Activated CD4-positive, alpha-beta memory T cell treated with anti-CD3 and anti-CD28 coated beads, Interleukin-2, amount 10 ng/mL, durations not matched to agents 7 days and 5 days (primary cell): ENCODE data around the gene UGT1A4. TPM values are rescaled to one million over a fixed set of nuclear protein-coding genes. Genes with fewer than 3 reads are reported as not detected.
"Not testable (repeated sequence)": the region's sequence is repeated elsewhere in the genome, so short reads cannot be mapped to it uniquely, and the experiment has no call there.

Experiments
- CTCF ChIA-PET: fragments of 350-600 bp; sonication (Branson Sonifier 250); formaldehyde crosslinking; loops from one replicate; lab custom pipeline; 2021; ENCODE audit warnings: antibody characterized with exemption, inconsistent platforms; lab: Charles Lee
- POLR2A ChIA-PET: fragments of 350-600 bp; sonication (Branson Sonifier 250); formaldehyde crosslinking; loops from one replicate; lab custom pipeline; 2021; ENCODE audit warnings: antibody characterized with exemption; lab: Charles Lee
- DNase-seq: peaks from one replicate; pipeline ENCODE4 v3.0.0-alpha.2; 2020
- H3K27ac Mint-ChIP-seq: one replicate; pipeline ENCODE4 v1.8.0; 2021; ENCODE audit warnings: mild to moderate bottlenecking, mixed read lengths
- H3K27me3 Mint-ChIP-seq: one replicate; pipeline ENCODE4 v1.8.0; 2021; ENCODE audit warnings: mixed read lengths
- H3K36me3 Mint-ChIP-seq: one replicate; pipeline ENCODE4 v1.8.0; 2021; ENCODE audit warnings: low read depth, mixed read lengths
- H3K4me1 Mint-ChIP-seq: one replicate; pipeline ENCODE4 v1.8.0; 2021; ENCODE audit warnings: mixed read lengths
- H3K4me3 Mint-ChIP-seq: one replicate; pipeline ENCODE4 v1.8.0; 2021; ENCODE audit warnings: mild to moderate bottlenecking, mixed read lengths
- H3K9me3 Mint-ChIP-seq: one replicate; pipeline ENCODE4 v1.8.0; 2021; ENCODE audit warnings: mixed read lengths
- total RNA-seq, 2 experiments: library from RNA; stranded (reverse); gene quantifications; one replicate each; pipeline ENCODE4 v1.2.3, GENCODE V29; 2021

UGT1A4 gene
- total RNA-seq, 2 experiments from 2014 or later: not detected

DNA sequence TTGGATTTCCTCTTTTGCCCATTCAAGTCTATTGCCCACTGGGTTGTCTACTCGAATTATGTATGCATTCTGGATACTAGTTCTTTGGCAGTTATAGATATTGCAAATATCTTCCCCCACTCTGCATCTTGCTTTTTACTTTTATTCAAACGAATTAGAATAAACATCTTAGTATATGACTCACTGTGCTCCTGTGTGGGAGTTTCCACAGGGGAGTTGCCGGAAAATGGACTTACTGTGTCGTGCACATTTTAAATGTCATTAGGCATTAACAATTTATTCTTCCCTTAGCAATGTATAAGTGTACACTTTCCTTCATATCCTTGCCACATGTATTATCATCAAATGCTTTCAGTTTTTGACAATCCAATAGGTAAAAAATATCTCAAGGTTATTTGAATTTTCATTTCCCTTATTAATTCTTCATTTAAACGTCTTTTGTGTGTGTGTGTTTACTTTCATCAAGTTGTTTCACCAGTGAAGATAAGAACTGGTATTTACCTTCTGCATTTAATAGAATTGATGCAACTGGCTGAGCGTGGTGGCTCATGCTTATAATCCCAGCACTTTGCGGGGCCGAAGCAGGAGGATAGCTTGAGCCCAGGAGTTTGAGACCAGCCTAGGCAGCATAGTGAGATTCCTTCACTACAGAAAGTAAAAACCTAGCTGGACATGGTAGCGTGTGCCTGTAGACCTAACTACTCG, 10.4 kb upstream of the UGT1A4 start:
- no peak overlapping the region for H3K4me3 Mint-ChIP-seq
- DNase-seq: no peak
- peaks cover 29% of the 10 kb centered on the region for H3K27me3 Mint-ChIP-seq
- no peak overlapping the region for H3K27ac Mint-ChIP-seq
- CTCF ChIA-PET: interaction anchor here (1.3 kb wide), 1 partner anchor 8 kb away, joined by 5 read pairs; no protein-coding TSS in a partner anchor
- no peaks in the 10 kb centered on the region for H3K4me1 Mint-ChIP-seq
- no peaks in the 10 kb centered on the region for H3K36me3 Mint-ChIP-seq
- POLR2A ChIA-PET: interaction anchor here (0.6 kb wide), 1 partner anchor 727 kb away, joined by 3 read pairs; no protein-coding TSS in a partner anchor
- H3K9me3 Mint-ChIP-seq: no peaks in the 10 kb centered on the region

DNA sequence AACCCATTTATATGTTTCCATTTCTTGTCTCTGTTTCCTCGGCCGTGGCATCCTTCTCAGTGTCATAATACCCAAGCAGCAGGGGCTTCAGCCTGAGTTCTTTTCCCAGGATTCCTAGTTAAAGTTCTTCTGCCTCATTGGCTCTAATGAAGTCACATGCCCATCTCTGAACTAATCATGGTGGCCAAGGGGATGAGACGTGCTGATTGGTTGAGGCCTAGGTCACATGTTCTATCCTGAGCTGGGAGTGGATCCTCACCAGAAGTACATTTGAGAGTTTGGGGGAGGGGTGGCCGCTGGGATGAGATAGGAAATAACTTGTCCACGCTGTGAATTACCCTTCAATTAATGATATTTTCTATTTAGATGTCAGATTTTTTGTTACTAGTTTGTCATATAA, 9.6 kb upstream of the UGT1A4 start:
- Mint-ChIP-seq H3K27me3 (peaks cover 35% of the 10 kb centered on the region), H3K4me3 (no peak overlapping the region), H3K27ac (no peak overlapping the region), H3K36me3 (no peaks in the 10 kb centered on the region), H3K4me1 (peaks cover 2% of the 10 kb centered on the region), H3K9me3 (no peaks in the 10 kb centered on the region)
- DNase-seq: no peak
- POLR2A ChIA-PET: no interaction called here
- CTCF ChIA-PET: no interaction called here

DNA sequence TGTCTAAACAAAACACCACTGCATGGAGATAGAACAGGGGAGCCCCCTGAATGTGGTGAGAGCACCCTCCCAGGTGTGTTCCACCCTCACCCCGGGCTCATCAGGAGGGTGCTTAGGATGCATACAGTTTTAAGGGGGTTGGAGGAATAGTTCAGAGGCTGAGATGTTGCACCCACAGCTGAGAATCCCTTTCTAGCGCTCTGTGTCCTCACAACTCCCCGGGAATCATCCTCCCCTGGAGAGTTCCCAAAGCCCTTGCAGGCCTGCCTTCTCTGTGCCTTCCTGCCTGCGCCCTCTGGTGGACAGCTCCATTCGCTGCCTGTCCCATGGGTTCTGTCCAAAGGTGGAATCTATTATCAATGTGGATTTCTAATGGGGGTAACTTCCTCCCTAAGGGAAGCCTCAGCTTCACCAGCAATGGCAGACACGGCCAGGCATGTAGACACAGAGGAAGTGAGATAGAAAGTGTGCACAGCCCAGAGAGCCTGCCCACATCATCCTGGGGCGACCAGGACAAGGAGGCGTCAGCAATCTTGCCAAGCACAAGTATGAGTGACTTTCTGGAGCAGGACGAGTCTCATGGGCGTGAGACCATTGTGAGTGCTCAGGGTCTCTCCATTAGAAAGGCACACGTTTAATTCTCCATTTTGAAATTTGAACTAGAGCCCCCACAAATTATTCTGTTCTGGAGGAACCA, 7.1 kb upstream of the UGT1A4 start:
- H3K27ac Mint-ChIP-seq: no peak overlapping the region
- DNase-seq: peak; percentile 69
- H3K4me1 Mint-ChIP-seq: peaks cover 5% of the 10 kb centered on the region
- H3K4me3 Mint-ChIP-seq: no peak overlapping the region
- ChIA-PET CTCF (interaction anchor here (1.4 kb wide), 1 partner anchor 147 kb away, joined by 3 read pairs; no protein-coding TSS in a partner anchor), POLR2A (no interaction called here)
- no peaks in the 10 kb centered on the region for H3K9me3 Mint-ChIP-seq
- no peaks in the 10 kb centered on the region for H3K36me3 Mint-ChIP-seq
- H3K27me3 Mint-ChIP-seq: peaks cover 39% of the 10 kb centered on the region

DNA sequence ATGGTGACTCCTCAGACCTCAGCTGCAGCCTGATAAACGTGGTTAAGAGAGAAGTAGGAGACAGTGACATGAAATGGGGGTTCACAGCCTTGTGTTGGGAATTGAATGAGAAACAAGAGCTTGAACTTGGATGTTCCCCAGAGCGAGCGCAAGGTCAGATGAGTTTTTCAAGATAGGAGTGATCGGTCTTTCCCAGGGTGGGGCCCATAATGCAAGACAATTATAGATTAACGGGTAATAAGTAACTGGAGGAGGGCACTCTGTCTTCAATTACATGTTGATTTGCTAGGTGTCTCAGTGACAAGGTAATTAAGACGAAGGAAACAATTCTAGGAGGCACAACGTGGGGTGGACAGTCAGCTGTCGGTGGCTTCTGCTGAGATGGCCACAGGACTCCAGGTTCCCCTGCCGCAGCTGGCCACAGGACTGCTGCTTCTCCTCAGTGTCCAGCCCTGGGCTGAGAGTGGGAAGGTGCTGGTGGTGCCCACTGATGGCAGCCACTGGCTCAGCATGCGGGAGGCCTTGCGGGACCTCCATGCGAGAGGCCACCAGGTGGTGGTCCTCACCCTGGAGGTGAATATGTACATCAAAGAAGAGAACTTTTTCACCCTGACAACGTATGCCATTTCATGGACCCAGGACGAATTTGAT, 5.8 kb upstream of the UGT1A4 start, which contains the start of gene UGT1A5:
Gene UGT1A5 (plus strand): TSS at position 297 of the 651 bp plus-strand sequence. CDS start 85 bp downstream, at position 382.
- CTCF ChIA-PET: no interaction called here

DNA sequence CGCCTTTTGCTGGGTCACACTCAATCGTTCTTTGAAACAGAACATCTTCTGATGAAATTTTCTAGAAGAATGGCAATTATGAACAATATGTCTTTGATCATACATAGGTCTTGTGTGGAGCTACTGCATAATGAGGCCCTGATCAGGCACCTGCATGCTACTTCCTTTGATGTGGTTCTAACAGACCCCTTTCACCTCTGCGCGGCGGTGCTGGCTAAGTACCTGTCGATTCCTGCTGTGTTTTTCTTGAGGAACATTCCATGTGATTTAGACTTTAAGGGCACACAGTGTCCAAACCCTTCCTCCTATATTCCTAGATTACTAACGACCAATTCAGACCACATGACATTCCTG, 5.3 kb upstream of the UGT1A4 start:
- no peak for DNase-seq
- H3K9me3 Mint-ChIP-seq: no peaks in the 10 kb centered on the region
- peaks cover 5% of the 10 kb centered on the region for H3K4me1 Mint-ChIP-seq
- ChIA-PET POLR2A (no interaction called here), CTCF (no interaction called here)
- H3K27me3 Mint-ChIP-seq: peaks cover 39% of the 10 kb centered on the region
- no peak overlapping the region for H3K27ac Mint-ChIP-seq
- H3K4me3 Mint-ChIP-seq: no peak overlapping the region
- no peaks in the 10 kb centered on the region for H3K36me3 Mint-ChIP-seq

More for the DNA sequence above, 5.8 kb upstream of the UGT1A4 start, which contains the start of gene UGT1A5:
- Mint-ChIP-seq H3K36me3 (no peaks in the 10 kb centered on the region), H3K4me3 (no peak within 1 kb of the TSS), H3K27ac (no peak within 1 kb of the TSS), H3K9me3 (no peaks in the 10 kb centered on the region), H3K27me3 (peaks cover 35% of the 10 kb centered on the region), H3K4me1 (peaks cover 5% of the 10 kb centered on the region)
- POLR2A ChIA-PET: no interaction called here
- no peak for DNase-seq

DNA sequence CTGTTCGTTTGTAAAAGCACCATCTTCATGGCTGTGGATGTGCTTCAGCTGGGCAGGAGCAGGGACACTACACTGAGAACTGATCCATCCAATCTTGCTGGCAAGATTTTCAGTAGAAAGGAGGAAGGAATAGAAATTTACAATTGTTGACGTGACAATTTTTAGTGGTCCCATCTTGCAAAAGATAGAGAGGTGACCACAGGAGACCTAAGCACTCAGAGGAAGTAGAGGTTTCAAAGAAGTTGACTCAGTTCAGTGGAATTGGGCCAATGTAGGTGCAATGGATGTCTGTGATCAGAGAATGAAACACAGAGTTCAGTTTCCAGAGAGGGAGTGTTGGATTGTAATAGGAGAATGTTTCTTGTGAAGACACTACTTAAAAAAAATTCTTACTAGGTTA, 4.4 kb upstream of the UGT1A4 start:
- no peaks in the 10 kb centered on the region for H3K9me3 Mint-ChIP-seq
- peaks cover 38% of the 10 kb centered on the region for H3K27me3 Mint-ChIP-seq
- ChIA-PET CTCF (no interaction called here), POLR2A (no interaction called here)
- no peak overlapping the region for H3K4me3 Mint-ChIP-seq
- no peak overlapping the region for H3K27ac Mint-ChIP-seq
- no peak for DNase-seq
- H3K4me1 Mint-ChIP-seq: peaks cover 5% of the 10 kb centered on the region
- H3K36me3 Mint-ChIP-seq: no peaks in the 10 kb centered on the region

DNA sequence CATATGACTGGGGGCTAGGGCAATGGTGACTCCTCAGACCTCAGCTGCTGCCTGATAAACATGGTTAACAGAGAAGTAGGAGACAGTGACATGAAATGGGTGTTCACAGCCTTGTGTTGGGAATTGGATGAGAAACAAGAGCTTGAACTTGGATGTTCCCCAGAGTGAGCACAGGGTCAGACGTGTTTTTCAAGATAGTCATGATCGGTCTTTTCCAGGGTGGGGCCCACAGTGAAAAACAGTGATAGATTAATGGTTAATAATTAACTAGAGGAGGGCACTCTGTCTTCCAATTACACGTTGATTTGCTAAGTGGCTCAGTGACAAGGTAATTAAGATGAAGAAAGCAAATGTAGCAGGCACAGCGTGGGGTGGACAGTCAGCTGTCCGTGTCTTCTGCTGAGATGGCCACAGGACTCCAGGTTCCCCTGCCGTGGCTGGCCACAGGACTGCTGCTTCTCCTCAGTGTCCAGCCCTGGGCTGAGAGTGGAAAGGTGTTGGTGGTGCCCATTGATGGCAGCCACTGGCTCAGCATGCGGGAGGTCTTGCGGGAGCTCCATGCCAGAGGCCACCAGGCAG, 10.3 kb downstream of the UGT1A4 start, which contains the start of gene UGT1A3:
Gene UGT1A3 (plus strand): TSS at position 320 of the 579 bp plus-strand sequence. CDS start 85 bp downstream, at position 405.
- H3K4me1 Mint-ChIP-seq: no peaks in the 10 kb centered on the region
- no peak within 1 kb of the TSS for H3K27ac Mint-ChIP-seq
- CTCF ChIA-PET: no interaction called here
- DNase-seq: no peak
- POLR2A ChIA-PET: no interaction called here
- H3K36me3 Mint-ChIP-seq: no peaks in the 10 kb centered on the region
- H3K27me3 Mint-ChIP-seq: peaks cover 4% of the 10 kb centered on the region
- H3K9me3 Mint-ChIP-seq: no peaks in the 10 kb centered on the region
- H3K4me3 Mint-ChIP-seq: no peak within 1 kb of the TSS

DNA sequence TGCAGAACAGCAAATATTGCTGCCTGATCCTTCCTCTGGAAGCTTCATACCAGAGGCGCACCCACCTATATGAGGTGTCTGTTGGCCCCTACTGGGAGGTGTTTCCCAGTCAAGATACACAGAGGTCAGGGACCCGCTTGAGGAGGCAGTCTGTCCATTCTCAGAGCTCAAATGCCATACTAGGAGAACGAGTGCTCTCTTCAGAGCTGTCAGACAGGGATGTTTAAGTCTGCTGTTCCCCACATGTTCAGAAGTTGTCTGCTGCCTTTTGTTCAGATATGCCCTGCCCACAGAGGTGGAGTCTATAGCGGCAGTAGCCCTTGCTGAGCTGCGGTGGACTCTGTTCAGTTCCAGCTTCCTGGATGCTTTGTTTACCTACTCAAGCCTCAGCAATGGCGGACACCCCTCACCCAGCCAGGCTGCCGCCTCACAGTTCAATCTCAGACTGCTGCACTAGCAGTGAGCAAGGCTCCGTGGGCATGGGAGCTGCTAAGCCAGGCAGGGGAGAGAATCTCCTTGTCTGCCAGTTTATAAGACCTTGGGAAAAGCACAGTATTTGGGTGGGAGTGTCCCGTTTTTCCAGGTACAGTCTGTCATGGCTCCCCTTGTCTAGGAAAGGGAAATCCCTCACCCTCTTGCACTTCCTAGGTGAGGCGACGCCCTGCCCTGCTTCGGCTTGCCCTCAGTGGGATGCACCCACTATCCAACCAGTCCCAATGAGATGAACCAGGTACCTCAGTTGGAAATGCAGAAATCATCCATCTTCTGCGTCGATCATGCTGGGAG, 18.5 kb downstream of the UGT1A4 start:
- peaks cover 23% of the 10 kb centered on the region for H3K27me3 Mint-ChIP-seq
- H3K4me3 Mint-ChIP-seq, POLR2A ChIA-PET, H3K9me3 Mint-ChIP-seq, H3K27ac Mint-ChIP-seq, H3K4me1 Mint-ChIP-seq, H3K36me3 Mint-ChIP-seq, DNase-seq, CTCF ChIA-PET: not testable (repeated sequence)

DNA sequence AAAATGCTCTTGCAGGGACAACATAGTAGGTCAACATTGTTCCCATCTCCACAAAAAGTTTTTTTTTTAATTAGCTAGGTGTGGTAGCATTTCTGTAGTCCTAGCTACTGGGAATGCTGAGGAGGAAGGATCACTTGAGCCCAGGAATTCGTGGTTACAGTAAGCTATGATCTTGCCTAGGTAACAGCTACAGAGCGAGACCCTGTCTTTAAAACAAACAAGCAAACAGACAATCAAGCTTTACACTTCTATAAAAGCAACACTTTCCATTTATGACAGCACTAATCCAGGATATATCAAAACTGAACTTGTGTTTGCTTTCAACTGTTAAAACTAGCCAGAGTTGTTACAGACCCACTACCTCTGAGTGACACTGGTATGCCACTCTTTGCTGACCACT, 22.3 kb downstream of the UGT1A4 start:
- H3K36me3 Mint-ChIP-seq: no peaks in the 10 kb centered on the region
- ChIA-PET CTCF (no interaction called here), POLR2A (no interaction called here)
- peaks cover 14% of the 10 kb centered on the region for H3K27me3 Mint-ChIP-seq
- H3K4me1 Mint-ChIP-seq: no peaks in the 10 kb centered on the region
- no peak overlapping the region for H3K4me3 Mint-ChIP-seq
- H3K9me3 Mint-ChIP-seq: no peaks in the 10 kb centered on the region
- no peak for DNase-seq
- H3K27ac Mint-ChIP-seq: no peak overlapping the region

DNA sequence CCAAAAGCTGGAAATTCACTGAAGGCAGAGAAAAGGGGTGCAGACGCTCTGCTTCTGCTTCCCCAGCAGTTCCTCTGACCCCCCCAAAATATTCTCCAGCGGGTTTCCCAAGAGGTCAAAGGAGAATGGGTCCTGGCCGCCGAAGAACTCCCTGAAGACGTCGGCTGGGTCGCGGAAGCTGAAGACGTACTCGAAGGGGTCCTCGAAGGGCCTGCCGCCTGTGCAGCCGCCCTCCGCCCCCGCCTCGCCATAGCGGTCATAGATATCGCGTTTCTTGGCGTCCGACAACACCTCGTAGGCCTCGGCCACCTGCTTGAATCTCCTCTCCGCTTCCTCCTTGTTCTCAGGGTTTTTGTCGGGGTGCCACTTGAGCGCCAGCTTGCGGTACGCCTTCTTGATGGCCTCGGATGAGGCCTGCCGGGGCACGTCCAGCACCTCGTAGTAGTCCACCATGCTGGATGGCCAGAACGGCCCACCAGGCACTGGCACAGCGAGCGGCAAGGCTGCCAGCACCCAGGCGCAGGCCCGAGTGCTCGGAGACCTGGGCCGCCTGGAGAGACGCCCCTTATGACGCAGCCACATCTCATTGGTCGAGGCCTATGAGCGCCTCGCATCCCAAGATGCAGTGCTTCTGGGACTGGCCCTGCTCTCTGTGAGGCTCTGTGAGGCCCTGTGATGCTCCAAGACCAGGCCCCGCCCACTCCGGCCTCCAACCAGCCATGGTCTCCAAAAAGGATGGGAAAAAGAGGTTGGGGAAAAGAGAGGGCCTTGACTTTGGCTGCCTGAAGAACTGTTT, 25.1 kb downstream of the UGT1A4 start:
- ChIA-PET POLR2A (no interaction called here), CTCF (no interaction called here)
- H3K36me3 Mint-ChIP-seq: no peaks in the 10 kb centered on the region
- DNase-seq: no peak
- H3K27ac Mint-ChIP-seq: no peak overlapping the region
- peaks cover 10% of the 10 kb centered on the region for H3K27me3 Mint-ChIP-seq
- no peak overlapping the region for H3K4me3 Mint-ChIP-seq
- H3K9me3 Mint-ChIP-seq: no peaks in the 10 kb centered on the region
- no peaks in the 10 kb centered on the region for H3K4me1 Mint-ChIP-seq

DNA sequence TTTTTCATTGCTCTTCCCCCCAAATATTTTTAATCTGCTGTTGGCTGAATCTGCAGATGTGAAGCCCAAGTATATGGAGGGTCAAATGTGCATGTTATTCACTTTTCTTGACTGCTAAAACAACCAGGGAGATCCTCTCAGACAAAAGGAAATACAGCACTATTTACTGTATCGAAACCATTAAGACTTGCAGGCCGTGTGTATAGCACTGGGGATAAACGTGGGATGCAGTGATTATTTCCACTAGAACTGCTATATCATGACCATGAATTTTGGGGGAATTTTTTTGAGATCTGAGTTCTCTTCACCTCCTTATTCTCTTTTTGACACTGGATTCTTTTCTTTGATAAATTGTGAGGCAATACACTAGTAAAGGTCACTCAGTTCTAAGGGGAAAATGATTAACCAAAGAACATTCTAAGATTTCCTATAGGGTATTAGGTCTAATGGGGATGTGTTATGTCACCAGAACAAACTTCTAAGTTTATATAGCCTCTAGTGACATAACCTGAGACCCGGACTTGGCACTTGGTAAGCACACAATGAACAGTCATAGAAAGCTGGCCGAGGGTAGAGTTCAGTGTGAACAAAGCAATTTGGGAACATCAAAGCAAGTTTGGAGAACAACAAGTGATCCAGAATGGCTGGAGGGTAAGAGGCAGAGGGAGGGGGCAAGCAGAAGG, 26.7 kb downstream of the UGT1A4 start:
- ChIA-PET POLR2A (no interaction called here), CTCF (no interaction called here)
- Mint-ChIP-seq H3K4me3 (no peak overlapping the region), H3K27me3 (peaks cover 18% of the 10 kb centered on the region), H3K9me3 (no peaks in the 10 kb centered on the region), H3K4me1 (no peaks in the 10 kb centered on the region), H3K27ac (no peak overlapping the region), H3K36me3 (no peaks in the 10 kb centered on the region)
- DNase-seq: no peak
